Pancreas (tissue), 10 donors: ENCODE measurements around the gene FEM1B. TPM values are rescaled to one million over a fixed set of nuclear protein-coding genes. Genes with fewer than 3 reads are reported as not detected.
A peak's percentile ranks its signal among the peaks of the same experiment; 100 is the strongest.

ENCODE experiments used
- ATAC-seq, 4 donors: fragments of 200-7000 bp; cut with Tn5 transposase; one replicate each; pipeline versions ENCODE4 v1.8.0 to v1.9.1; 2020; ENCODE audit warnings: mild to moderate bottlenecking in 4 of 4, moderate library complexity in 4 of 4
- DNase-seq, 6 donors: peaks; one replicate each; pipeline ENCODE4 v3.0.0-alpha.2; 2020
- FAIRE-seq: peaks from 2 replicates; lab custom pipeline; 2012; peaks lifted over from hg19 to GRCh38; lab: Jason Lieb, UNC
- H3K27ac ChIP-seq, 4 donors: fragments of 200-600 bp; sonication (generic); 1 replicate in 3 of 4; 2 replicates in 1 of 4; pipeline versions ENCODE4 v1.5.0 to v1.8.0; 2020
- H3K27me3 ChIP-seq, 4 donors: fragments of 200-600 bp; one replicate each; pipeline ENCODE4 v1.8.0; 2021
- H3K36me3 ChIP-seq, 3 donors: fragments of 200-600 bp; sonication (generic) in 1 of 3; one replicate each; pipeline versions ENCODE4 v1.5.0 to v1.8.0; 2020 to 2021
- H3K4me1 ChIP-seq, 3 donors: fragments of 200-600 bp; one replicate each; pipeline ENCODE4 v1.8.0; 2021
- H3K4me3 ChIP-seq, 4 donors: fragments of 200-600 bp; sonication (generic) in 2 of 4; one replicate each; pipeline versions ENCODE4 v1.5.0 to v1.8.0; 2020 to 2021
- H3K9me3 ChIP-seq, 4 donors: fragments of 200-600 bp; one replicate each; pipeline ENCODE4 v1.8.0; 2021
- WGBS, 2 donors: extraction: QIAGEN DNeasy Blood & Tissue Kit; methylation state at CpG; one replicate each; pipeline ENCODE4 v1.1.7; 2013; 5-methylcytosine and 5-hydroxymethylcytosine counted together
- intact Hi-C, 3 donors: fragments of 100-400 bp; cut with DNase I; formaldehyde crosslinking; loops; one replicate each; pipeline versions ENCODE4 v1.11.1 to v1.14.2; 2022
- polyA plus RNA-seq, 2 donors: library from polyadenylated mRNA; stranded (reverse); fragments of 200-250 nt; gene quantifications; one replicate each; pipeline ENCODE4 v1.2.3, GENCODE V29; 2013
- total RNA-seq, 6 donors: library from RNA; stranded (reverse); fragmentation: NEBNext Ultra II Directional in 4 of 6; extraction: Animal tissue kit (Norgen Biotek cat#: 25700) in 4 of 6; gene quantifications; one replicate each; pipeline versions ENCODE4 v1.2.1 to v1.2.4, GENCODE V29; 2021 to 2023
- TF ChIP-seq, protein P1 (sequence below), 4 donors: fragments of 200-600 bp; sonication (generic) in 3 of 4; IDR thresholded peaks; one replicate each; pipeline versions ENCODE4 v1.5.0 to v1.8.0; 2021; ENCODE audit warnings: antibody characterized with exemption in 4 of 4
- donor health status: healthy with polysubstance abuse.
- donor health status: DM: no; HTN: no; CAD: no; lungs with moderate emphysema.
- donor health status: DM: no; HTN: no; CAD: no.
- donor health status: control.
- donor health status: control.
- donor health status: Bipolar disorder and iron deficiency.
- donor health status: DM: yes; HTN: yes; CAD: no.
- donor health status: DM: no; HTN: no; CAD: no.
- donor health status: DM: no; HTN: no; CAD: no.
- donor health status: DM: yes; HTN: yes; CAD: no.

FEM1B gene
- 10 to 100 TPM in 5 of 6 donors, 1 to 10 TPM in 1; 7.7 to 25.4 (median 16.3) TPM for total RNA-seq
- 1 to 10 TPM; 3.5 to 7.9 TPM for polyA plus RNA-seq

DNA sequence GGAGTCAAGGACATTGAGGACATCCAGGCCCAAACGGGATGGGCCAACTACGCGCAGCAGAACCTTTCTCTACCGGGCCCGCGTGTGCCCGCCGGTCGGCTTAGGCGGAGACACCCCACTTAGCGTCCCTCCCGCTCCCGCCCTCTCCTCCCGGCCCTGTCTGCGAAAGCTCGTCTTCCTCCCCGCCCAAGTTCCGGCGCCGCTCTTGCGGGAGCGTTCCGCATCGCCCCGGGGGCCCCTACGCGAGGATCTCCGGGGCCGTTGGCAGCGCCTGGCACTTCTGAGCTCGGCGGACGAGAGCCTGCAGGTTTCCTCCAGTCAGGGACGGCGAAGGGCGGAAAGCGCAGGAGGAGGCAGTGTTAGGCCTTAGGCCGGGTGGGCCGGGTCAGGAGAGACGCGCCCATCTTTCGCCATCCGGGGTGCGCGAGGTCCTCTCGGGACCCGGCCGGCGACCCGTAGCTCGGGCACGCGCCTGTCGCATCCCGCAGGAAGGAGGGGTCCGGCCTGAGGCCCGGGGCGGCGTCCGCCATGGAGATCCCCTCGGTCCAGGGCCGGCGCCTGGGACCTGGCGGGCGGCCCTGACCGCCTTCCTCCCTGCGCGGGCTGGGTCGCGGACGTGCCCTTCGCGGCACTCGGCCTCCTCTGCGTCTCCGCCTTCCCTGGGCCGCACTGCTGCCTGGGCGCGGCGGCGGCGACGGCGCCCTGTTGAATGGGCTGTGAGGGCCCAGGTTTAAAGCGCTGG lies at the start of gene FEM1B:
FEM1B (plus strand) TSS at position 143 of the 742 bp plus-strand sequence. CDS start 673 bp downstream, outside the sequence.
- intact Hi-C loops: no loop called here

DNA sequence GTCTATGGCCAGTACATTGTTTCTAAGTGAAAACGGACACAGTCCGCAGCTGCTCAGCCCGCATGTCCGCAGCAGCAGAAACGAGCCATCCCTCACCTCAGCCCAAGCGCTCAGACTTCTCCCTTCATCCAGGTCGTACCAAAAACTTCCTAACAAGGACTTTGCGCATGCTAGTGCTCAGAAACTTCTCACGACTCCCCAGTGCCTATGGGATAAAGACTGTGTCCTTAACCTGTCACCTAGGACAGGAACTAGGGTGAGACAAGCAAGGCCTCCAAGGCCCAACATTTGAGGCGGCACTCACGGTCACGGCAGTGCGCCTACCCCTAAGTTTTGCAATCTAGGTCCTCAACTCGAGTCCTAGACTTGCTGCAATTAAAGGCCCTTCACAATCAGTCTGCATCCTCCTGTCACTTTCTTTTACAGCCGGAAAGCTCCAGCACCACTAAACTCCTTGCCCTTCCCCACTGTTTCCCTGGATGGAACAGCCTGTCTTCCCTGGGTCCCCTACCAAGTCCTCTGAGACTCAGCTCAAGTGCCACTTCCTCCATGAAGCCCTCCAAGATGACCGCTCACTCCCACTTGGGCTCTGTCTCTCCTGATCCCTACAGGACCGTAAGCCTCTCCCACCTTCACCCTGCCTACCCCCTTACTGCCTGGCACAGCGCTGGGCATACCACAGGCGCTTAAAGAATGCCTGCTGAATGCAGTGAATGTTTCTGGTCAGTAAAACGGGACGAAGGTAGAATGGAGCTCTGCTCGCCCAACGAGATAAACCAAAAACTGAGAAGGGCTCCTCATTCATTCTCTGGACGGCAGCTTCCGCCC lies 49.2 kb upstream of the FEM1B start:
- DNase-seq (no peak), FAIRE-seq (no peak)
- H3K27ac ChIP-seq: no peak overlapping the region

More for the DNA sequence above, at the start of gene FEM1B:
- DNase-seq (peak; percentile 87 to 96 (median 90)), FAIRE-seq (no peak), ATAC-seq (peak; percentile 92 to 96 (median 92))
- Histone ChIP-seq H3K36me3 (no peaks in the 10 kb centered on the region), H3K4me1 (peaks cover 6 to 40% (median 29%) of the 10 kb centered on the region in 3 donors), H3K27me3 (no peaks in the 10 kb centered on the region), H3K9me3 (no peaks in the 10 kb centered on the region), H3K27ac (peak within 1 kb of the TSS; percentile 91 to 97 (median 94)), H3K4me3 (peak within 1 kb of the TSS; percentile 84 to 96 (median 92))
- 0% methylated on average over 56 to 85 of the region's 85 CpGs for WGBS, 2 donors
- TF ChIP-seq, protein P1, sequence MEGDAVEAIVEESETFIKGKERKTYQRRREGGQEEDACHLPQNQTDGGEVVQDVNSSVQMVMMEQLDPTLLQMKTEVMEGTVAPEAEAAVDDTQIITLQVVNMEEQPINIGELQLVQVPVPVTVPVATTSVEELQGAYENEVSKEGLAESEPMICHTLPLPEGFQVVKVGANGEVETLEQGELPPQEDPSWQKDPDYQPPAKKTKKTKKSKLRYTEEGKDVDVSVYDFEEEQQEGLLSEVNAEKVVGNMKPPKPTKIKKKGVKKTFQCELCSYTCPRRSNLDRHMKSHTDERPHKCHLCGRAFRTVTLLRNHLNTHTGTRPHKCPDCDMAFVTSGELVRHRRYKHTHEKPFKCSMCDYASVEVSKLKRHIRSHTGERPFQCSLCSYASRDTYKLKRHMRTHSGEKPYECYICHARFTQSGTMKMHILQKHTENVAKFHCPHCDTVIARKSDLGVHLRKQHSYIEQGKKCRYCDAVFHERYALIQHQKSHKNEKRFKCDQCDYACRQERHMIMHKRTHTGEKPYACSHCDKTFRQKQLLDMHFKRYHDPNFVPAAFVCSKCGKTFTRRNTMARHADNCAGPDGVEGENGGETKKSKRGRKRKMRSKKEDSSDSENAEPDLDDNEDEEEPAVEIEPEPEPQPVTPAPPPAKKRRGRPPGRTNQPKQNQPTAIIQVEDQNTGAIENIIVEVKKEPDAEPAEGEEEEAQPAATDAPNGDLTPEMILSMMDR (IDR thresholded peaks at IDR 0.05): no peak

DNA sequence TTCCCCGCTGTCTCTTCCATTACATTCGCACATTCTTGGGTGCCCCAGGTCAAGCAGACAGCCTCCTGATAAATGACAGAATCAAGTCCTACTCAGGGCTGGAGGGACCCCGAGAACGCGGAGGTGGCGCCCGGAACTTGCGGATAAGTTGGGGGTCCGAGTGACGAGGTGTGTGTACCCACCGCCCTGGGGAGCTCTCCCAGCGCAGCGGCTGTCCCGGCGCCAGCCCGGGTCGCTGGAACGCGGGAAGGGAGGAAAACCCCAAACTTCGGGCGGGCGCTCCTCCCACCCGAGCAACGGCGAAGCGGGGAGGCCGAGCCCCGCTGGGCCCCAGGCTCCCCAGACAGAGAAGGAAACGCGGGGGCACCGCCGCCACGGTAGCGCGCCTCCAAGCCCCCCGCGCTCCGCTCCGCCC lies 48.6 kb upstream of the FEM1B start:
- no peaks in the 10 kb centered on the region for H3K36me3 ChIP-seq
- peak in 1 of 6 donors; percentile 34 for DNase-seq
- H3K4me1 ChIP-seq: peaks cover 0 to 11% (median 3%) of the 10 kb centered on the region in 3 donors
- peak overlapping the region; percentile 76 to 97 (median 90) for H3K4me3 ChIP-seq
- WGBS, 2 donors: 0 to 2% methylated on average over 25 to 39 of the region's 39 CpGs
- FAIRE-seq: no peak
- TF ChIP-seq, protein P1 (IDR thresholded peaks at IDR 0.05): no peak
- no peaks in the 10 kb centered on the region for H3K27me3 ChIP-seq
- ATAC-seq: peak in 1 of 4 donors; percentile 3
- H3K27ac ChIP-seq: peak overlapping the region; percentile 62 to 79 (median 68)
- intact Hi-C loops: no loop called here
- no peaks in the 10 kb centered on the region for H3K9me3 ChIP-seq

More for the DNA sequence above, 49.2 kb upstream of the FEM1B start:
- TF ChIP-seq, protein P1 (IDR thresholded peaks at IDR 0.05): no peak
- Histone ChIP-seq H3K27me3 (no peaks in the 10 kb centered on the region), H3K36me3 (no peaks in the 10 kb centered on the region), H3K4me3 (peak overlapping the region; percentile 76 to 97 (median 90)), H3K9me3 (no peaks in the 10 kb centered on the region), H3K4me1 (peaks cover 0 to 11% (median 3%) of the 10 kb centered on the region in 3 donors)
- 36 to 39% methylated on average over 25 of the region's 25 CpGs for WGBS, 2 donors
- intact Hi-C loops: no loop called here
- ATAC-seq: no peak

DNA sequence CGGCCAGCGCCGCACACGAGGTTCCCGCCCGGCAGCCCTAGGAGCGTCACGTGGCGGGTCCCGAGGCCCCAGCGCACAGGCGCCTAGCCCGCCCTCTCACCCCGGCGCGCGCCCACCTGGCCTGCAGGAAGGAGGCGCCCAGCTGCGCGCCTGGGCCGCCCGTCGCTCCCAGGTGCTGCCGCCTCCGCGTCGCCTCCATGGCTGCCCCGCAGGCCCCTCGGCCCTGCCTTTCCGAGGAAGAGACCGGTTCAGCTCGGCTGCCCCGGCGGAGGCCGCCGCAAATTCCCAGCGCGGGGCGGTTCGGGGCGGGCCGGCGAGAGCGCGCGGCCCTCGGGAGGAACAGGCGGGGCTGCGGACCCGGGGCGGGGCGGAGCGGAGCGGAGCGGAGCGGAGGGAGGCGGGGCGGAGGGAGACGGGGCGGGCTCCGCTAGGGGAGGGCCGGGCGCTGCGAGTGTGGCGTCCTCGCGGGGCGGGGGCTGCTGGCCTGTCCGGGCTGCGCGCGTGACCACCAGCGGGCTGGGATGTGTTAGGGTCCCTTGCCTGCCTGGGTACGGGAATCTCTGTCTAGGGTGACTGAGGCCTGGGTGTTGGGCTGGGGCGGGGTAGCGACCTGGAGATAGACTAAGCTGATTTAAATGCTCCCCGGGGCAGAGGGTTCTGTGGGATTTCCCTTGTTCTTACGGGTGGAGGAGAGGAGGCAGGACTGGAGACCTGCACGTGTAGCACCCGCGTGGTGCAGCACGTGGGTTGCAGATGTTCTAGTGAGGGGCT lies 48.0 kb upstream of the FEM1B start, which contains the start of gene CLN6:
CLN6 (minus strand) TSS at position 343 of the 771 bp plus-strand sequence; CDS start at position 199, 144 bp downstream.
- intact Hi-C loops: no loop called here
- peak within 1 kb of the TSS; percentile 76 to 97 (median 90) for H3K4me3 ChIP-seq
- TF ChIP-seq, protein P1 (IDR thresholded peaks at IDR 0.05): no peak
- H3K36me3 ChIP-seq: no peaks in the 10 kb centered on the region
- WGBS, 2 donors: 1% methylated on average over 46 to 82 of the region's 82 CpGs
- ATAC-seq: peak; percentile 94 to 97 (median 96)
- H3K27me3 ChIP-seq: no peaks in the 10 kb centered on the region
- no peaks in the 10 kb centered on the region for H3K9me3 ChIP-seq
- no peak for FAIRE-seq
- H3K27ac ChIP-seq: peak within 1 kb of the TSS; percentile 62 to 79 (median 68)
- peak; percentile 72 to 90 (median 82) for DNase-seq
- H3K4me1 ChIP-seq: peaks cover 0 to 11% (median 3%) of the 10 kb centered on the region in 3 donors
